A549 (cell line): ENCODE measurements around the gene HCN2.

Source experiments
- BCL3 ChIP-seq: fragments of >200 bp; sonication (Bioruptor Twin); formaldehyde crosslinking; IDR thresholded peaks from 3 replicates; pipeline ENCODE4 v1.6.1; 2016
- CTCF ChIP-seq: fragments of >200 bp; sonication (Bioruptor Twin); formaldehyde crosslinking; IDR thresholded peaks from 3 replicates; pipeline ENCODE4 v1.5.1; 2016
- HDAC2 ChIP-seq: fragments of 200-600 bp; sonication (generic); IDR thresholded peaks from 2 replicates; pipeline ENCODE4 v1.6.1; 2016
- JUN ChIP-seq, 2 experiments: fragments of >200 bp; sonication (Bioruptor Twin); formaldehyde crosslinking; IDR thresholded peaks; 2 replicates in 1 of 2; 3 replicates in 1 of 2; pipeline ENCODE4 v1.6.1; 2016 to 2017
- MAX ChIP-seq: IDR thresholded peaks from 2 replicates; pipeline ENCODE4 v1.6.1; 2012
- MAZ ChIP-seq: fragments of 150-350 bp; IDR thresholded peaks from 2 replicates; pipeline ENCODE4 v1.6.1; 2014; ENCODE audit warnings: antibody characterized with exemption, low read depth, low read length, borderline replicate concordance
- NFE2L2 ChIP-seq: fragments of 150-350 bp; conservative IDR thresholded peaks from 2 replicates; pipeline ENCODE4 v1.6.1; 2014; ENCODE audit warnings: low read length
- NR3C1 ChIP-seq: fragments of >200 bp; sonication (Bioruptor Twin); formaldehyde crosslinking; IDR thresholded peaks from 3 replicates; pipeline ENCODE4 v1.6.1; 2017
- POLR2A ChIP-seq: IDR thresholded peaks from 2 replicates; pipeline ENCODE4 v1.6.1; 2012; ENCODE audit warnings: mild to moderate bottlenecking, low read length
- POLR2AphosphoS2 ChIP-seq: conservative IDR thresholded peaks from 2 replicates; pipeline ENCODE4 v1.6.1; 2012; ENCODE audit warnings: low read length, improper control_type of control experiment, inconsistent platforms
- RFX5 ChIP-seq: fragments of 450-650 bp; IDR thresholded peaks from 2 replicates; pipeline ENCODE4 v1.7.1; 2014; ENCODE audit warnings: antibody characterized with exemption, mild to moderate bottlenecking, moderate library complexity
- RNF2 ChIP-seq: fragments of 200-600 bp; sonication (generic); IDR thresholded peaks from 2 replicates; pipeline ENCODE4 v1.6.1; 2016; ENCODE audit warnings: low read depth, mild to moderate bottlenecking, antibody characterized with exemption, moderate library complexity, borderline replicate concordance
- TF ChIP-seq, protein P1 (sequence below): IDR thresholded peaks from 2 replicates; pipeline ENCODE4 v1.6.1; 2012

- no peak for TF ChIP-seq RFX5
- TF ChIP-seq POLR2A, result no peak
- no peak for TF ChIP-seq NFE2L2
- TF ChIP-seq CTCF, result no peak
- TF ChIP-seq RNF2, result no peak
- TF ChIP-seq BCL3, result no peak
- TF ChIP-seq MAX, result no peak
- TF ChIP-seq MAZ, result no peak
- no peak for TF ChIP-seq HDAC2
- no peak for TF ChIP-seq NR3C1
- no peak for TF ChIP-seq POLR2AphosphoS2
- TF ChIP-seq JUN (IDR thresholded peaks at IDR 0.05), result no peak
- TF ChIP-seq, protein P1, sequence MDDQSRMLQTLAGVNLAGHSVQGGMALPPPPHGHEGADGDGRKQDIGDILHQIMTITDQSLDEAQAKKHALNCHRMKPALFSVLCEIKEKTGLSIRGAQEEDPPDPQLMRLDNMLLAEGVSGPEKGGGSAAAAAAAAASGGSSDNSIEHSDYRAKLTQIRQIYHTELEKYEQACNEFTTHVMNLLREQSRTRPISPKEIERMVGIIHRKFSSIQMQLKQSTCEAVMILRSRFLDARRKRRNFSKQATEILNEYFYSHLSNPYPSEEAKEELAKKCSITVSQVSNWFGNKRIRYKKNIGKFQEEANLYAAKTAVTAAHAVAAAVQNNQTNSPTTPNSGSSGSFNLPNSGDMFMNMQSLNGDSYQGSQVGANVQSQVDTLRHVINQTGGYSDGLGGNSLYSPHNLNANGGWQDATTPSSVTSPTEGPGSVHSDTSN, result no peak
These were observed 57.3 kb downstream of the HCN2 start for GRCh38 chr19:646779-647565.
